Mammary epithelial cell (primary cell): ENCODE data around the gene PRR3.

Experiments used
- EZH2 ChIP-seq: IDR thresholded peaks from 2 replicates; pipeline ENCODE4 v1.6.1; 2012; ENCODE audit warnings: low read length, inconsistent platforms, borderline replicate concordance
- TF ChIP-seq, protein P1 (sequence below), 2 donors: IDR thresholded peaks in 1 of 2; conservative IDR thresholded peaks in 1 of 2; 2 replicates each; pipeline ENCODE4 v1.5.1; 2011 to 2012; ENCODE audit warnings: inconsistent platforms in 2 of 2, low read length in 2 of 2, mild to moderate bottlenecking in 2 of 2, control low read depth in 1 of 2, low read depth in 1 of 2; ENCODE audit not compliant: insufficient read depth in 1 of 2; ENCODE audit errors: extremely low read depth in 1 of 2

DNA sequence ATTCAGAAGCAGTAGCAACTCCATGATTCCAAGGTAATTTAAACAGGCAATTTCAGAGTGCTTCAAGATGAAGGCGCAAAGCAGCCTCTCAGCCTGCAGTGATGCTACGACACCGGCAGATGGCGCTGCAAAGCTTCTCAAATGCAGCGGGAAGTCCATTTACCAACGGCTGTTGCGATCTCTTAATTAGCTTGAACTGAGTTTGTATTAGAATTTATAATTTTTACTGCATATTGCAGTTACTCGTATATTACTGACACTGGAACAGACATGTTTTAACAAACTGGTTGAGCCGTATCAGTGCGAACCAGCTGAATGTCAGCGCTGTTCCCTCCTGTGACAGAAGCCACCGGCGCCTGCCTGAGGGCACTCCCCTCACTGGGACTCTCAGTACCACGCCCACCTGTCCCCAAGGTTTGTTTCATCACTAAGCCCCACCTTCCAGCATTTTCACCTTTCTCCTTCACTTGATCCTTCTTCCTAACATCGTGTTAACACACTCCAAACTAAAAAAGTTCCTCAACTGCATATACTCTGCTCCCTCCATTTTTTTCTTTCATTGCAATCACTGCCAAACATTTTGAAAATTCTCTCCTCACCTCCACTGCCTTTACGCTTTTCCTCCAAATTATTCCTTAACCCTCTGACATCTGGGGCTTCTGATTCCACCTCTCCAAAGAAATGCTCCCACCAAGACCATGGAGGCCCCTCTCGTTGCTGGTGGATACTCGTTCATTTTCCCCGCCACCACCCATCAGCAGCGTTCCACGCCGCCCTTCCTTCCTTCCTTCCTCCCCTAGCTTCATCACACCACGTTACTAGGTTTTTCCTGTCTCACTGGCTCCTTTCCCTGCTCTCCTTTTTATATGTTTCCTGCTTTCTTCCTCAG, 15.3 kb upstream of the PRR3 start:
- TF ChIP-seq, protein P1, sequence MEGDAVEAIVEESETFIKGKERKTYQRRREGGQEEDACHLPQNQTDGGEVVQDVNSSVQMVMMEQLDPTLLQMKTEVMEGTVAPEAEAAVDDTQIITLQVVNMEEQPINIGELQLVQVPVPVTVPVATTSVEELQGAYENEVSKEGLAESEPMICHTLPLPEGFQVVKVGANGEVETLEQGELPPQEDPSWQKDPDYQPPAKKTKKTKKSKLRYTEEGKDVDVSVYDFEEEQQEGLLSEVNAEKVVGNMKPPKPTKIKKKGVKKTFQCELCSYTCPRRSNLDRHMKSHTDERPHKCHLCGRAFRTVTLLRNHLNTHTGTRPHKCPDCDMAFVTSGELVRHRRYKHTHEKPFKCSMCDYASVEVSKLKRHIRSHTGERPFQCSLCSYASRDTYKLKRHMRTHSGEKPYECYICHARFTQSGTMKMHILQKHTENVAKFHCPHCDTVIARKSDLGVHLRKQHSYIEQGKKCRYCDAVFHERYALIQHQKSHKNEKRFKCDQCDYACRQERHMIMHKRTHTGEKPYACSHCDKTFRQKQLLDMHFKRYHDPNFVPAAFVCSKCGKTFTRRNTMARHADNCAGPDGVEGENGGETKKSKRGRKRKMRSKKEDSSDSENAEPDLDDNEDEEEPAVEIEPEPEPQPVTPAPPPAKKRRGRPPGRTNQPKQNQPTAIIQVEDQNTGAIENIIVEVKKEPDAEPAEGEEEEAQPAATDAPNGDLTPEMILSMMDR (conservative IDR thresholded peaks at IDR 0.05 in 1 of 2, IDR thresholded peaks at IDR 0.05 in 1 of 2; ENCODE audit: extremely low read depth in 1 of 2, insufficient read depth in 1 of 2, low read depth in 1 of 2, low read length in 2 of 2): peak; percentile 98 to 100
- TF ChIP-seq EZH2: no peak
